Stimulated activated CD8-positive, alpha-beta memory T cell treated with anti-CD3 and anti-CD28 coated beads, Interleukin-12 subunit alpha, Interleukin-12 subunit beta, amount 100 ng/mL, for 1 hour (primary cell): Measurements from ENCODE around the gene NR5A2.

ENCODE experiments used
- DNase-seq: peaks from one replicate; pipeline ENCODE4 v3.0.0-alpha.2; 2020; ENCODE audit warnings: low read depth

Gene NR5A2

GRCh38 chr1:200128944-200129879, 101.7 kb downstream of the NR5A2 start:
- peak; percentile 8 for DNase-seq

- no peak for DNase-seq
Measured at GRCh38 chr1:200130552-200130951, 103.0 kb downstream of the NR5A2 start.

GRCh38 chr1:200131551-200132125, 104.1 kb downstream of the NR5A2 start:
- DNase-seq, result no peak

- no peak for DNase-seq
Measured at GRCh38 chr1:200133123-200133522, 105.6 kb downstream of the NR5A2 start.

- no peak for DNase-seq
Measured at GRCh38 chr1:200134116-200134515, 106.6 kb downstream of the NR5A2 start.

DNA sequence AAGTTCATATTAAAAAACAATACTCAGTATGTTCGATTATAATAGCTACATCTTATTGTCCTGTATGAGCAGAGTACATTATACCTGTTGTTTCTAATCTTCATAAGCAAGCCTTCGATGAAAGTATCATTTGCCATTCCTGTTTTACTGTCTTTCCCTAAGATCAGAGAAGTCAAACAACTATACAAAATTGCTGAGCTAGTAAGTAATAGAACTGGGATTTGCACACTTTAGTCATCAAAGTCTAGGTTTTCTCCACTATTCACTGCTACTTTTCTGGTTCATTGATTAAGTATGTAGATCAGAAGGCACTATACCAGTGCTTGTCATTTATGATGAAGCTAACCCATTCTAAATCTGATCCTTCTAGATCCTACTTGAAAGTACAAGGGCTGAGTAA, 108.9 kb downstream of the NR5A2 start:
- no peak for DNase-seq

- DNase-seq, result no peak
Measured at GRCh38 chr1:200139661-200140250, 112.2 kb downstream of the NR5A2 start.

- no peak for DNase-seq
Measured at GRCh38 chr1:200143347-200143746, 115.8 kb downstream of the NR5A2 start.

- DNase-seq, result no peak
Measured at GRCh38 chr1:200146100-200146499, 118.6 kb downstream of the NR5A2 start.

GRCh38 chr1:200147094-200147493, 119.6 kb downstream of the NR5A2 start:
- DNase-seq, result no peak

GRCh38 chr1:200147742-200148141, 120.2 kb downstream of the NR5A2 start:
- no peak for DNase-seq

- no peak for DNase-seq
Measured at GRCh38 chr1:200150006-200150405, 122.5 kb downstream of the NR5A2 start.

DNA sequence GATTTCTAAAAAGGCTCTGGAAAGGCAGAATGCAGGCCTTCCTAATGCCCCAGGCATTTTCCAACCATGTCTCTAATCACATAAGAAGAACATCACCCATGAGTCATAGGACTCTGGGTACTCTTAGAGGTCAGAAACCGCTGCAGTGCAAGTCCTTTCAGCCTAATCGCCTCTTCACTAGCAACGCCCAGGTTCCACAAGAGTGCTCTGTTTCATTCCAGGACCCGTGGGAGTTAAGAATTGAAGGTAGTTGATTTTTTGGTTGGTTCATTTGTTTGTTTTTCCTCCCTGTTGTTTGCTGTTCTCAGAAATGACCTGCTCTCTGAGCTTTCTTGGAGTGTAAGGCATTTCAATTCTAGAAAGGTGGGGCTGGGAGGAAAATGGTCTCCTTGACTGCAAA, 123.2 kb downstream of the NR5A2 start:
- no peak for DNase-seq

GRCh38 chr1:200152336-200152735, 124.8 kb downstream of the NR5A2 start:
- DNase-seq, result no peak

GRCh38 chr1:200153277-200154055, 126.0 kb downstream of the NR5A2 start:
- DNase-seq, result no peak

DNA sequence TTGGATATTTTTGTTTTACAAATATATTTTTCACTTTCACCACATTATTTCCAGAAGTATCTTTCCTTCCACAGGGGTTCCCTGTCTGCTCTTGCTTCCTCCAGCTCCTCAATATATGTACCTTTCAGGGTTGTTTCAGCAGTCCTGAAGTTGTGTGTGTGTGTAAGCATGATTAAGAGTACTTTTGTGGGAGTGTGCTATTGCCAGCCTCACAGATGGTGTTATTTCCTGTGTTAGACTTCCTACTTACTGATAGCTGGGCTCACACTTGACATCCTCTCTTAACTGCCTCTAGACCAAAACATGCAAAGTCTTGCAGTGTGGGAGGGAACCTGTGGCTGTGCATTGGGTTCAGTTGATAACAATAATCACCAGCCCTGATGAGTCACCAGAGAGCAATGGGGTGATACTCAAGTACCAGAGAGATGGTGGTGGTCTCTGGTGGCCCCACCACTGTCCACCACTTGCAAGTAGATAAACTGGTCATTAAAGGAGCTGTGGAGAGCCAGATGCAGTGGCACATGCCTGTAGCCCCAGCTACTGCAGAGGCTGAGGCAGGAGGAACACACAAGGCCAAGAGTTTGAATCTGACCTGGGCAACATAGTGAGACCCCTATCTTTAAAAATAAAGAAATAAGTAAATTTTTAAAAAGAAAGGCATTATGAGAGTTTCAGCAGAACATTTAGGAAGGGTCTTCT, 126.7 kb downstream of the NR5A2 start:
- DNase-seq, result peak; percentile 25

DNA sequence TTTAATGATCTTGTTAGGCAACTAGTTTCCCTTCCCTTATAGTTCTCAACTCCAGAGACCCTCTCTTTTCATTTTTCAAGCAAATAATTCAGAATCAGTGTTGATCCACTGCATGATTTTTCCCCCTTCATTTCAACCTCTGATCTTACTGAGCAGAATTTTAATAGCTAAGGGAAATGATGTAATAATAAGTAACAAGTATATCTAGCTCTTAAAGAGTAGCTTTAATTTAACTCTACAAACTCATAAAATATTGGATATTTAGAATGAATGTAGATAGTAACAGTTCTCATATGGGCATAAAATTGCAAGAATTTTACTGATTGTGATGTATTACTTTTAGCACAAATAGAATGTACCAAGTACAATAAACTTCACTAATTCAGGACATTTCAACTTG, 130.2 kb downstream of the NR5A2 start:
- no peak for DNase-seq

DNA sequence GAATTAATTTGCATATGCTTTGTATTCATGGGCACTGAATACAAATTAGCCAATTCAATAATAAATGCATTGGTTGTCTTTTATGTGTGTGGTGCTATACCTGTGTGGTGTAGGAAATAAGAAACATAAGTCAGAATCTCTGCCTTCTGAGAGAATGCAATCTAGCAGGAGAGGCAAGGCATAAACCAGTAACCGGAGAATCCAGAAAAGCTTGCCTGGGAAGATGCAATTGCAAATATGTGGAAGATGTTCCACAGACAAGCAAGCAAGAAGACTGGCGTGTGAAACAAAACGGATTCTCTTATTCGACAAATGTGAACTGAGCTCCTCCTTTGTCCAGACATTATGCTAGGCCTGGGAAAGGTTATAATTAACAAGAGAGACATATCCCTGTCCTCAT, 134.3 kb downstream of the NR5A2 start:
- no peak for DNase-seq

- DNase-seq, result no peak
Measured at GRCh38 chr1:200162258-200162657, 134.7 kb downstream of the NR5A2 start.

GRCh38 chr1:200162877-200163276, 135.4 kb downstream of the NR5A2 start:
- DNase-seq, result no peak

- DNase-seq, result no peak
Measured at GRCh38 chr1:200163911-200164310, 136.4 kb downstream of the NR5A2 start.
